HUES48 (cell line): ENCODE measurements around the gene MIPOL1.

Source experiments
- H3K27ac ChIP-seq: one replicate; pipeline ENCODE4 v1.7.0; 2013; ENCODE audit warnings: low read depth, low read length, inconsistent platforms
- H3K27me3 ChIP-seq: 2 replicates; pipeline ENCODE4 v1.6.1; 2013; ENCODE audit warnings: mild to moderate bottlenecking, low read length; ENCODE audit not compliant: control insufficient read depth, insufficient read depth
- H3K36me3 ChIP-seq: 2 replicates; pipeline ENCODE4 v1.6.1; 2013; ENCODE audit warnings: low read length; ENCODE audit not compliant: control insufficient read depth, insufficient read depth
- H3K4me1 ChIP-seq: 2 replicates; pipeline ENCODE4 v1.6.1; 2013; ENCODE audit warnings: mild to moderate bottlenecking, low read length; ENCODE audit not compliant: control insufficient read depth, insufficient read depth
- H3K4me3 ChIP-seq: 2 replicates; pipeline ENCODE4 v1.5.1; 2013; ENCODE audit warnings: mild to moderate bottlenecking, low read depth, low read length
- H3K9ac ChIP-seq: 2 replicates; pipeline ENCODE4 v1.6.1; 2013; ENCODE audit warnings: mild to moderate bottlenecking, low read depth, low read length, moderate library complexity
- H3K9me3 ChIP-seq: 2 replicates; pipeline ENCODE4 v1.6.1; 2013; ENCODE audit warnings: low read length; ENCODE audit not compliant: control insufficient read depth, insufficient read depth

The MIPOL1 gene

DNA sequence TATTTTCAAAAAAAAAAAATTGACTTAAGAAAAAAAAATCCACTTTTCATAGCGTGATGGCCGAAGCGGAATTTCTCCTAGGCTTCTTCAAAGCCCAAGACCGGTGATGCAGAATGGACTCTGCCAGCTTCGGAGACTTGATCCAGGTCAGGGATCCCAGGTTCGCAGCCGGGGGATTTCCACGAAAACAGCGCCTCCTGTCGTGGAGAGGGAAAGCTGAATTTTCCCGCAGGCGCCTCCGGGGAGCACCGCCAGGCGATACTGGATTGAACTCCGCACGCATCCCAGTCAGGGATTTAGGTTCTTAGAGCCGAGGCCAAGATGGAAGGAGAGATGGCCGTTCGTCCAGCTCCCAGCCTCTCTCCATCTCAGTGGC, 399.8 kb downstream of the MIPOL1 start:
- Histone ChIP-seq H3K4me3 (0 out of 2 replicates have a peak overlapping the region, but pooled peaks have one; percentile 39), H3K9me3 (no peaks in the 10 kb centered on the region), H3K4me1 (peaks cover 28% of the 10 kb centered on the region), H3K36me3 (no peaks in the 10 kb centered on the region), H3K27ac (no peak overlapping the region), H3K9ac (no peak overlapping the region), H3K27me3 (peaks cover 99% of the 10 kb centered on the region)

DNA sequence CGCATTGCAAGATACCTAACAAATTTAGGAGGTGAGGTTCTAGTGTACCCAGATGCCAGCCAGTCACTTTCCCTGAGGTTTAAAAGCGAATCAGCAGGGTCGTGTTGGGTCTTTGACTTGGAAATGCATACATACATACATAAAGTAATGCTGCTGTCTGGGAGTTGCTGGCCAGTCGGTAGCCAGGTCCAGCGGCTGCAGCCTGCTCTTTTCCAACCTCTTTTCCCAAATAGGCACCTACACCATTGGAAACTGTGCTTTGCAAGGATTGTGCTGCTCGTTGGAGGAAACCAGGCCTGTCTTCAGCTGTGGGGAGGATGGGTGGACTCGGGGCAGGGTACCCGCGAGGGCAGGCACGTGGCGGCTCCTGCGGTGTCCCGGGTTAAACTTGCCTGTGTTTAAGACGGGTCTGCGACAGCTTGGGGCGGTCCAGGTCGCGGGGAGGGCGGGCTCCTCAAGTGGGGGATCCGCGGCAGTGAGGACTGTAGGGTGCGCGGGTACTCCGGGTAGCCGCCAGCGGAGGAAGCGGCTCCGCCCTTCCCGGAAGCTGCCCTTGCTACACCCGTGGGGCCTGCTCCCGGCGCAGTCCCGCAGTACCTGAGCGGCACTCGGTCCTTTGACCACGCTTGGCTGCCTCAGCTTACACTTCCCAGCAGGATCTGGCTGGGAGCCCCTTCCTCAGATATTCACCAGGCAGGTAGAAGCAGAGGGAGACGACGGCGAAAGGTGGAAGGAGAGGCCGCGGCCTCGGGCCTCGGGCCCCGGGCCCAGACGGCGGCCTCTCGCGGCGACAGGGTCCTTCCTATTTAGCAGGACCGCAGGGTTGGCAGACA, 400.4 kb downstream of the MIPOL1 start:
- H3K9ac ChIP-seq: no peak overlapping the region
- H3K4me1 ChIP-seq: peaks cover 23% of the 10 kb centered on the region
- no peak overlapping the region for H3K27ac ChIP-seq
- no peaks in the 10 kb centered on the region for H3K9me3 ChIP-seq
- H3K4me3 ChIP-seq: peak overlapping the region; percentile 39
- H3K36me3 ChIP-seq: no peaks in the 10 kb centered on the region
- peaks cover 99% of the 10 kb centered on the region for H3K27me3 ChIP-seq

DNA sequence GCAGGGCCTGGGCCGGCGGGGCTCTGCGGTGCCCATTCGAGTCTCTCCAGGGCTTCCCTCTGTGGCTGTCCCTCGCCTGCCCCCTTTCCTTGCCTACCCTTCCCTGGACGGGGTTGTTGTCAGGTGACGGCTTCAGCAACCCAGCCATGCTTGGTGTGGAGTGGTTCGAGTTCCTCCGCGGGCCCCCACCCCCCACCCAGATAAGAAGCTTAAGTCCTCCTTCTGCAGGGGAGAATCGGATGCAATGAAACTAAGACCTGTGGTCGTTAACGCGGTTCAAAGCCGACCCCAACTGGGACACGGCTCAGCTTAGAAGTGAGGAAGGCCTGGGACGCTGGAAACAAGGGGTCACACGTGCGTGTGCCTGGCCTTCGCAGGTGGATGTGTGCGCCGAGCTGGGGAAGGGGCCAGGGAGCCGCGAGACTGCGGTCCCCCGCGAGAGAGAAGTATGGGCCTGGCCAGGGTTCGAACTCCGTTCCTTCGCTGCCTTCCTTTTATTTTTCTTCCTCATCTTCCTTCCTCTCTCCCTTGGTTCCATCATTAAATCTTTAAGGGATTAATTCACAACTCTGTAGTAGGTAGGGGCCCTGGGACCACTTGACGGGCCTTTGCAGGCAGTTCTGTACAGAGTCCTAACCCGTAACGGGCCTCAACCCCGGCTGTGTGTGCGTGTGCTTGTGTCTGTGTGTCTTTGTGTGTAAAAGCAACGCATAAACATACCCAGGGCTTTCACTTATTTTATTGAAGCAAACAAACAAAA, 401.2 kb downstream of the MIPOL1 start:
- Histone ChIP-seq H3K4me3 (peak overlapping the region; percentile 59), H3K27me3 (peaks cover 99% of the 10 kb centered on the region), H3K36me3 (no peaks in the 10 kb centered on the region), H3K4me1 (peaks cover 23% of the 10 kb centered on the region), H3K9me3 (no peaks in the 10 kb centered on the region), H3K27ac (no peak overlapping the region), H3K9ac (no peak overlapping the region)

DNA sequence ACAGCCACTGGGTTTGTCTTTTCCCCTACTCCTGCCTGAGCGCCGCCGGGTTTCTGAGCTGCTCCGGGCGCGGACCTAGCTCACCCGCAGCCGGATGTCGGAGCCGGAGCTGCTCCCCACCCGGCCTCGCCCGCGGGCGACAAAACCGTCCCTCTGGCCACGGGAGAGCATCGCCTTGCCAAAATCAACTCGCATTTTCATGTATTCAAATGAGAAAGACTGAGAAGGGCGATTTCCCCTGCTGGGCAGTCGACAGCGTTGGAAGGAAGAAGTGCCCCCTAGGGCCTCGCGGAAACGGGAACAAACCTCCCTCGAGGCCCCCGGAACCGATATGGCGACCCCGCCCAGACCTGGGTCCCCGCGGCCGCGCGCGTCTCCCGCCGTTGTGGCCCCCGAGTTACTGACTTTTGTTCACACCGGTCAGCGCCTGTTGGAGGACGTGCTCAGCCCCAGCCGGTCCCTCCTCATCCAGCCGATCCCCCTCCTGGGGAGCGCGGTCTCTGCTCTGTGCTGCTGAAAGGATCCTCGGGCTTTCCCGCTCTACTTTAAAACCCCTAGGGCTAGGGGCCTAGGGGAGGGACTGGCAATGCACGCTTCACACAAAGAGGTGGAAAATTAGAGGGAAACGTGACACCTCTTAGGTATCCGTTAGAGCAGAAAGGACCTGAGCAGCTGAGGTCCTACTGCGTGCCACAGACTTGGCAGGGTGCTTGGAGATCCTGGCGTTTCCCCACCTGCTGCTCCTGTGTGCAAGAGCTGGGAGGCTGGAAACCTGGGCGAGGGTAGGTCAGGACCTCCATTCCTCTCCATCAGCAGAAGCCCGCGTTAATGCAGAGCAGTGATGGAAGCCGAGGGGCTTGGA, 402.0 kb downstream of the MIPOL1 start:
- peak overlapping the region; percentile 59 for H3K4me3 ChIP-seq
- H3K36me3 ChIP-seq: no peaks in the 10 kb centered on the region
- H3K9ac ChIP-seq: no peak overlapping the region
- H3K27ac ChIP-seq: no peak overlapping the region
- peaks cover 99% of the 10 kb centered on the region for H3K27me3 ChIP-seq
- H3K4me1 ChIP-seq: peaks cover 23% of the 10 kb centered on the region
- no peaks in the 10 kb centered on the region for H3K9me3 ChIP-seq

DNA sequence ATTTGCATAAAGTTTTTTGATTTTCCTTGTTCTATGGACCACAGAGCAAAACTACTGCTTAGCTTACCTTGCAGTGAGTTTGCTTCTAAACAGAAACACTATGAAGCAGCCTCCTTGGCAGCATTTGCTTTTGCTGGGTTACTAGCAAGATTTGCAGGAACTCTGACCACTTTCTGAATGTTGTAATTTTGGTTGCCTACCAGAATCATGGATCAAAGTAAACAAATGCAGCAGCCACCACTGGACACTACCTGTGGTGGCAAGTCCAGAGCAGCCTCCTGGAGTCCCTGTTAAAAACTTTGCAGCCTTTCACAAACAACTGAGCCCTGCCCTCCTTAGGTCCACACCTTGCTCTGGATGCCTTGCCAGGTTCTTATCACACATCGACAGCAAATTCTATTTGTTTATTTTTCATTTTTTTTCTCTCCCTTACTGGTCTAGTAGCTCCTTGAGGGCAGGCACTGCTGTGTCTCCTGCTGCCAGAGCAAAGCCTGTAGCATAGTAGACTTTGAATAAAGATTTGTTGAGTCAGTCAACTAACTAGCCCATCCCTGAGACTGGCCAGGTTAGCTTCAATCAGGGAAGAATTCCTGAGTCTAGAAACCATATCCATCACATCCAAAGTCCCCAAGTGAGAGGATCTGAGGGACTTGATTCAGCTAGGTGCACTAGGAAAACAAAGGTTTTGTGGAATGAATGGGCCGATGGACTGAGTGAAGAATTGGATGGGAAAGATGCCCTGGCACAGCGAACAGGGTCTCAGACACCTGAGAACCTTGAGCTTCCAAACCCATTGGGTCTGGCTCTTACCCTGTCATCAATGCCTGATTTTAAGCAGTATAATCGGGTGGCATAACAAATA, 403.4 kb downstream of the MIPOL1 start:
- Histone ChIP-seq H3K36me3 (no peaks in the 10 kb centered on the region), H3K4me3 (no peak overlapping the region), H3K9me3 (no peaks in the 10 kb centered on the region), H3K9ac (no peak overlapping the region), H3K27ac (no peak overlapping the region), H3K27me3 (peaks cover 100% of the 10 kb centered on the region), H3K4me1 (peaks cover 23% of the 10 kb centered on the region)

DNA sequence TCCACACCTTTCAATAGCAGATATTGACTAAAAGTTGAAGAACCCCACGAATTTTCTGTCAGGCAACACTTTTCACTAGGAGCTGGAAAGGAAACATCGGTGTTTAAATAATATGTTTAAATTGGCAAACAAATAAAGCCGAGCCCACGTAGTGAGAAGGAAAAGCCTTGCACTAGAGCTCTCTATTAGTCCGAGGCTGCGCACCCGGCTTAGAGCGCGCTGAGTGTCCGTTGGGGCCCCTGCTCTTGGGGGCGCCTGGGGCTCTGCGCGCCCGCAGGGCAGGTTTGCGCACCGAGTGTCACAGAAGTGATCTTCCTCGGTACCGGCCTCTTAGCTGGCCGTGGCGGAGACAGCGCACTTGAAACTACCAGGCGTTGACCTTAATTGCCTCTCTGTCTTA, 404.1 kb downstream of the MIPOL1 start:
- Histone ChIP-seq H3K9me3 (no peaks in the 10 kb centered on the region), H3K4me3 (no peak overlapping the region), H3K36me3 (no peaks in the 10 kb centered on the region), H3K4me1 (peaks cover 23% of the 10 kb centered on the region), H3K9ac (no peak overlapping the region), H3K27ac (no peak overlapping the region), H3K27me3 (peaks cover 100% of the 10 kb centered on the region)
